Hypothalamus (tissue), 51 donors: ENCODE data around the gene ENTPD7.
"Not testable (repeated sequence)": the region's sequence is repeated elsewhere in the genome, so short reads cannot be mapped to it uniquely, and the experiment has no call there.

Experiments used
- DNase-seq, 51 donors: peaks; one replicate each; lab custom pipeline; 2025; lab: John Stamatoyannopoulos, UW

The ENTPD7 gene

DNA sequence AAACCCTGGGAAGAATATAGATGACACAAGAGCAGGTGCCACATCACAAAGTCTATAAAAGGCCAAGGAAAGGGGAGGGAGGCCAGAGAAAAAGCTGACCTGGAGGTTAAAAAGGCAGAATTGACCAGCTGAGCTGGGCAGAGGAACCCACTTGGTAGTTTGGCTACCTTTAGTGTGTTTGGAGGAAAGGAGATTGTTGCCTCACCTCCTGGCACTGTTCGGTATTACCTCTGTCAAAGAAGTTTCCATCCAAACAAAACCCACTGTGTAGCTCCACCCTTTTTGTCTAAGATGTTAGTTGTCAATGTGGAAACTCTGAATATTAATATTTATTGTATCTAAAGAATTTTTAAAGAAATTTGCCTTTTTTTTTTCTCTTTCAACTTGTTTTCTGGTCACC is 23.4 kb downstream of the ENTPD7 start:
- no peak for DNase-seq

DNA sequence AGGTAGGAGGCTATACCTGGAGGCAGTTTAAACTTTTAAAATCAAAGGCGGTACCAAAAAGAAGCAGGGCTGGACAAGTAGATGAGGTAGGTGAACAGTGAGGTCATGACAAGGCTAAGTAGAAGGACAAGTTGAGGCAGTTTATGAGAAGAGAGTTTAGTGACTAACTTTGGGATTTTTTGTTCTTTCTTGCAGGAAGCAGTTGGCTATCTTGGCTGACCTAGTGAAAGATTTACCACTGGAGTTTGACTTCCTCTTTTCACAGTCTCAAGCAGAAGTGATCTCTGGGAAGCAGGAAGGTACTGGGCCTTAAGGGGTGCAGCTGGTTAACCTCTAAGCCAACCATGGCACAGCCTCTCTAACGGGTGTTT is 26.3 kb downstream of the ENTPD7 start:
- DNase-seq, result no peak

DNA sequence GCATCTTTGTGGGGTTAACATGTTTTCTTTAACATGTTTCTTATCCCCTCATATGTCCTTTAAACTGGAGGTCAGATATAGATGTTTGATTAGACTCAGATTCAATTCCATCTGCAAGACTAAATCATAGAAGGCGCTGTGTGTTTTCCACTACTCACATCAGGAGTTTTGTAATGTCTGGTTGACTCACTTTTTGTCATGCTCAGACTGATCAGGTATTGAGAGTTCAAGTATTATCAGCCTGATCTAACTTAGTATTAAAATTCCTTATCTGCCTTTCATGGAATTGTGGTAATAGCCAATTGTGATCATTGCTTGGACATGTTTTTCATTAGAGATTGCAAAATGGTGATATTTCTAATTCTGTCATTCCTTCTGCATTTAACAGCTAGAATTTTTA is 30.2 kb downstream of the ENTPD7 start:
- no peak for DNase-seq

DNA sequence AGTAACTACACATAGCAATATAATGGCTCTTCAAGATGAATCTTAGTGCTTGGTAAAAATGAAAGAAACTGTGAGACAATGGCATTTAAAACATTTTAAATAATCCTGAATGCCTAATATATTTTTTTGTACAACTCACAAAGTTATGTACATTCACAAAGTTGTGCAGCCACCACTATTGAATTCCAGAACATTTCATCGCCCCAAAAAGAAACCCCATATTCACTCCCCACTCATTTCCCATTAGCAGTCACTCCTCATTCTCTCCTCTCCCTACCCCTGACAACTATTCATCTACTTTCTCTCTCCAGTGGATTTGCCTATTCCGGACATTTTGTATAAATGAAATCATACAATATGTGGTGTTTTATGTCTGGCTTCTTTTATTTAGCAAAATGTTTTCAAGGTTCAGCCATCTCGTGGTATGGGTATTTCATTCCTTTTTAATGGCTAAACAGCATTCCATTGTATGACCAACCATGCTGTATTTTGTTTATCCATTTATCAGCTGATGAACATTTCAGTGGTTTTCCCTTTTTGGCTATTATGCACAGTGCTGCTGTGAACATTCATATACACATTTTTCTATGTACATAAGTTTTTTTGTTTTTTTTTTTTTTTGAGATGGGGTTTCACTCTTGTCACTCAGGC is 34.7 kb downstream of the ENTPD7 start:
- no peak for DNase-seq

- DNase-seq, result no peak
Observed at GRCh38 chr10:99695761-99696160, 36.5 kb downstream of the ENTPD7 start.

DNA sequence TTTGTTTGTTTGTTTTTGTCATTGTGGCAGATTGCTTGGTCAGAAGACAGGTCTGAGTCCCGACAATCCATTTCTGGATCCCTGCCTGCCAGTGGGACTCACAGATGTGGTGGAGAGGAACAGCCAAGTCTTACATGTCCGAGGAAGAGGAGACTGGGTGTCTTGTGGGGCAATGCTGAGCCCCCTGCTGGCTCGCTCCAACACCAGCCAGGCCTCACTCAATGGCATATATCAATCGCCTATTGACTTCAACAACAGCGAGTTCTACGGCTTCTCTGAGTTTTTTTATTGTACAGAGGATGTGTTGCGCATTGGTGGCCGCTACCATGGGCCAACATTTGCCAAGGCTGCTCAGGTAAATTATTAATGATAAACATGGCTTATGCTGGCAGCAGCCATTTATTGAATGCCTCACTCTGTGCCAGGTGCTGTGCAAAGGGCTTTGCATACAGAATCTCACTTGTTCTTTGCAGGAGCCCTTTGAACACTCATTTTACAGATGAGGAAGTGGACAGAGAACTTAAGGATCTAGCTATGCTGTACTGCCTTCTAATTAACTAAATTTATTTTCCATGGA is 39.3 kb downstream of the ENTPD7 start:
- no peak for DNase-seq

DNA sequence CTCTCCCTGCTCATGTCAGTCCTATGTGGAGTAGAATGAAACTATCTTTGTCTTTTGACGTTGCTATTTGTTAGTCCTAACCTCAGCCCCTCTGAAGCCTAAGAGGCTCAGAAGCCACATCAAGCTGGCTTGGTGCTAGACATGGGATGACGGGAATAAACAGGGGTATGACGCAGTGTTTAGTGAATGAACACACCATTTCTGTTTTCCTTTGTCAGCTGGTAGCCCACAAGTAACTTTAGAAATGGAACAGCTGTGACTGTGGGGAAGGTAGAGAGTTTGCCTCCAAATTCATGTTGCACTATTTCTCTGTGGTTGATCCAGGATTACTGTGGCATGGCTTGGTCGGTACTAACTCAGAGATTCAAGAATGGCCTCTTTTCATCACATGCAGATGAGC is 41.3 kb downstream of the ENTPD7 start:
- no peak for DNase-seq

- no peak for DNase-seq
Observed at GRCh38 chr10:99708428-99709012, 49.2 kb downstream of the ENTPD7 start.

GRCh38 chr10:99709480-99710229 is 50.3 kb downstream of the ENTPD7 start:
- DNase-seq, result peak in 1 of 51 donors; percentile 1

DNA sequence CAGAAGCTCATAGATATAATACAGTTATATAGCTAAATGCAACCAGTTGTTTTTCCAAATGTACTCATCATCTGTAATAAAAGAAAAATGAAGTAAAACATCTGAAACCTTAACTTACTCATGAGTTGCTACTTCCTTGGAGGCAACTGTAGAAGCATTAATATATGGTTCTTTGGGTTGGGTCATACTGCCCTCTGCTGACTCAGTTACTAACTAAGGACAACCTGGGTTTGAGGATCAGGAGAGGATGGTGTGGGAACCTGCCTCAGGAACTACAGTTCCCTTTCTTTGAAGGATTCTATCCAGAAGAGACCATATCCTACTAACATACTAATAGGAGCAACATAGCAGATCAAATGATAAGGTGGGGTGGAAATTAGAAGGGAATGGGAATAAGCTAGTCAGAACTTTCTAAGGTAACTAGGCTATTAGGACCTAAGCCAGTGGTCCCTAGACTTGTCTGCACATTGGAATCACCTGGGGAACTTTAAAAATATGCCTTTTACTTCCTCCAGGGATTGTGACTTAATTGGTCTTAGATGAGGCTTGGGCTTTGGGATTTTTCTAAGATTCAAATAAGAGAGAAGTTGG is 51.9 kb downstream of the ENTPD7 start:
- peak in 5 of 51 donors; percentile 3 to 36 (median 7) for DNase-seq

DNA sequence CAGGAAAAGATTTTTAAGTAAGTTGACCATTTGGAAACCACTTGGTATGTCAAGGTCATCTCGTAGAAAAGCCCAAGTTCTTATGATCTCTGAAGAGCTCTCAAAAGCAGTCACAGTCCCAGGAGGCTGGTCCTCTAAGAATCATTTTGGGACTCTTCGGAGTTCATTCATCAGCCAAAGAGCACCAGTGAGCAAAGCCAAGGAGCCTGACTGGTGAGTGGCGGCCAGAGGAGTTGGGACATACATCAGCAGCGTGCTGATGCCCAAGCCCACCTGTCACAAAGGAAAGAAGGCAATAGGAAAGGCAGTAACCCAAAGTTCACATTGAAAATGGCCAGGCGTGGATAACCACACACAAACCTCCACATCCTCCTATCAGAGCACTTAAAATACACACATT is 55.1 kb downstream of the ENTPD7 start:
- DNase-seq, result no peak

DNA sequence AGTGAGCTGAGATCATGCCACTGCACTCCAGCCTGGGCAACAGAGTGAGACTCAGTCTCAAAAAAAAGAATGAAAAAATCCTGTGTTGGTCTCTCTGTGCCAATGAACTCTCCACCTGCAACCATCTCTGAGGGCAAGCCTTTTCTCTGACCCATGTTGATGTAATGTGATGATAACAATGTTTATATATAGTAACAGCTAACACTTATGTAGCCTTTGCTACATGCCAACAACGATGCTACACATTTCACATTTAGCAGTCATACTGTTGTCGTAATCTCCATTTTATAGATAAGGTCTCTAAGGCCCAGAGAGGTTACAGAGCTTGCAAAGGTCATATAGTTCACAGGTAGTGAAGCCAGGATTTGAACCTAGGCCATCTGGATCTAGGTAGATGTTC is 61.1 kb downstream of the ENTPD7 start:
- DNase-seq, result no peak

- no peak for DNase-seq
Observed at GRCh38 chr10:99730026-99730425, 70.7 kb downstream of the ENTPD7 start.

DNA sequence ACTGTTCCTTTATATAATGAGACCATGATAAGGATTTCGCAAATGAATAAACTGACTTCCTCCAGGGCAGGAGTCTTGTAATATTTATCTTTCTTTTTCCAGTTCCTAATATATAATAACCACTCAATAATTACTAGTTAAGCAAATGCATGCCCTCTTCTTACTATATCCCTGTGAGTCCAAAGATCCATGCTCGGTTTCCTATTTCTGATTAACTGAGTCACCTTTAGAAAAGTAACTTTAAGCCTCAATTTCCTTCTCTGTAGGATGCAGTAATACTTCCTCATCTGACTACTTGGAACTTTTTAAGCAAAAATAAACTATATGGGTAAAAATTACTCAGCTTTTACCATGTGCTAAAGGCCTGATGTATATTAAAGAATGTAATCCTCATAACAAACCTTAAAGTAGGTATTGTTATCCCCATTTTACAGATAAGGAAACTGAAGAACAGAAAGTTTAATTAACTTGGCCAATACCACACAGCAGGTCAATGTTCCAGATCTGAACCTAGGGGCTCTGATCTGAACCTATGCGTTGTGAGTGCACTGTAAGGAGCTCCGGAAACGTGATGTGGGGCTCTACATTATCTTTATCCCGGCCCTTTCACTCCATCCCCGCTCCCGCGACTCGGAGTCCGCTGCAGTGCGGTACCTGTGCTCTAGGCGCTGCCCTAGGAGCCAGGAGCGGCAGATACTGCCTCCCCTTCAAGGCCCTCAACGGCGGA is 72.2 kb downstream of the ENTPD7 start:
- DNase-seq, result no peak

DNA sequence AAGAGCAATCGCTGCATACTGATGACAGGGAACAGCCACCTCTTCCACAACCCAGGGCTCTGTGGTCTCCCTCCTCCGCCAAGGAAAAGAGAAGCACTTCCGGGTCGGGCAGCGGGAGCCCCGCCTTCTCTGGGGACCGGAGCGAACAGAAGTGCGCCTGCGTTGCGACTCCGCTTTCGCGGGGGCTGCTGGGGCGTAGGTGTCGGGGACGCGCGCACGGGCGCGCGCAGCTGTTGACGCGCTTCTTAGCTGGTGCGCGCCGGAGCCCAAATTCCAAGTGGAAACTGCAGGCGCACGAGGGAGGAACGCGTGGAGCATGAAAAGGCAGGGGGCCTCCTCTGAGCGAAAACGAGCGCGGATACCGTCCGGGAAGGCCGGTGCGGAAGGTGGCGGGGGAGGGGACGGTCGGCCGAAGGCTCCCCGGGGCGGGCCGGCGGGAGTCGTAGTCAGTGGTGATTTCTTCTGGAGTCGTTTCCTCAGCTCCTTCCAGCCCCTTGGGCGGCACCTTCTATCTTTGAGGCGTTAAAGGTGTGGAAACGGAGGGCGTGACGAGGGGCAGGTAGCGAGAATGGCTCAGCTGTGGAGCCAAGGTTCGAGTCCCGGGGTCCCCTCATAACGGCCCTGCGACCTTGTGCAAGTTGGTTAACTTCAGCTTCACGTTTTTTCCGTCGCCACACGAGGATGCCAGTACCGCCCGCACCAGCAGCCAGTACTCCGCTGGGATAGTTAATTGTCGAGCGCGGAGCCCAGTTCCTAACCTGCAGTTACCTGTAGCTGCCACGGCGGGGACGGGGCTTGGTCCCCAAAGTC is 72.9 kb downstream of the ENTPD7 start, which contains the start of the genes COX15 and CUTC:
Gene COX15 (minus strand): TSS at position 95 of the 810 bp plus-strand sequence. CDS start 78 bp downstream, at position 17.
Gene CUTC (plus strand): TSS at position 202 of the 810 bp plus-strand sequence. CDS start 115 bp downstream, at position 317.
- peak; percentile 75 to 98 (median 92) for DNase-seq

DNA sequence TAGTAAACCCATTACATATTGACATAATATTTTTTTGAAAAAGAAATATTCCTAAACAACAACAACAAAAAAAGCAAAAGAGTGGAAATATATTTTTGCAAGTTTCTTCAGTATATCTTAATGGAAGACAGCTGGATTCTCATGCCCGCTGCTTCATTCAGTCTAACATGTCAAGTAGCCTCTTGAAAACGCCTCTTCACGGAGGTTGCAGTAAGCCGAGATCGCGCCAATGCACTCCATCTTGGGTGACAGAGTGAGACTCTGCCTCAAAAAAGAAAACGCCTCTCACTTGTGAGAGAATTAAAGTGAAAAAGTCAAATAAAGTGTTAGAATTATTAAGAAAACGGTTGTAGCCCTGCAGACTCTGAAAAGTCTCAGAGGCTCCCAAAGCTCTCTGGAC is 74.1 kb downstream of the ENTPD7 start:
- DNase-seq, result no peak

DNA sequence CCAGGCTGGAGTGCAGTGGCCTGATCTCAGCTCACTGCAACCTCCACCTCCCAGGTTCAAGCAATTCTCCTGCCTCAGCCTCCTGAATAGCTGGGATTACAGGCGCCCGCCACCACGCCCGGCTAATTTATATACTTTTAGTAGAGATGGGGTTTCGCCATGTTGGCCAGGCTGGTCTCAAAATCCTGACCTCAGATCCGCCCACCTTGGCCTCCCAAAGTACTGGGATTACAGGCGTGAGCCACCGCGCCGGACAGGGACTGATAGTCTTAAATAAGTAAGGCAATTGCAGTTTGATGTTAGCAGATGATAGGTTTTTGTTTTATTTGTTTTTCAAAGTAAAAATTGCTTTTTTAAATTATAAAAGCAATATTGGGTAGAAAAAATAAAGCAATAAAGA is 74.8 kb downstream of the ENTPD7 start:
- DNase-seq, result not testable (repeated sequence)

DNA sequence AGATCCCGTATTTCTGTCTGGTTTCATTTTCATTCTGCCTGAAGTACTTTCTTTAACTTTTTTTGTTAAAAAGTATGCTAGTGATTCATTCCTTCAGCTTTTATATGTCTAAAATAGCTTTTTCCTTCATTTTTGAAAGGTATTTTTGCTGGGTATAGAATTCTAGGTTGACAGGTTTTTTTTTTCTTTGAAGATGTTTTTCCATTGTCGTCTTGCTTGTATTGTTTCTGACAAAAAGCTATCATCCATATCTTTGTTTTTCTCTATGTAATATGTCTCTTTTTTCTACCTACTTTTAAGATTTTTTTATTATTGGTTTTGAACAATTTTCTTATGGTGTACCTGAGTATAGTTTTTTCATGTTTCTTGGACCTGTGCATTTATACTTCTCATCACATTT is 81.0 kb downstream of the ENTPD7 start:
- DNase-seq, result no peak

GRCh38 chr10:99740933-99741559 is 81.7 kb downstream of the ENTPD7 start:
- DNase-seq, result no peak
